Fibroblast of pulmonary artery (primary cell): ENCODE measurements around the gene ETFA.

Experiments
- DNase-seq: peaks from one replicate; pipeline ENCODE4 v3.0.0-alpha.2; 2010; ENCODE audit warnings: low read depth
- H3K4me3 ChIP-seq: replicated peaks from 2 replicates; pipeline ENCODE4 v1.5.1; 2011; ENCODE audit warnings: low read depth, mild to moderate bottlenecking, control low read depth, low read length, moderate library complexity
- CTCF ChIP-seq: IDR thresholded peaks from 2 replicates; pipeline ENCODE4 v1.5.1; 2011; ENCODE audit warnings: mild to moderate bottlenecking, control low read depth, low read length, inconsistent platforms; ENCODE audit errors: missing control alignments

Gene ETFA

DNA sequence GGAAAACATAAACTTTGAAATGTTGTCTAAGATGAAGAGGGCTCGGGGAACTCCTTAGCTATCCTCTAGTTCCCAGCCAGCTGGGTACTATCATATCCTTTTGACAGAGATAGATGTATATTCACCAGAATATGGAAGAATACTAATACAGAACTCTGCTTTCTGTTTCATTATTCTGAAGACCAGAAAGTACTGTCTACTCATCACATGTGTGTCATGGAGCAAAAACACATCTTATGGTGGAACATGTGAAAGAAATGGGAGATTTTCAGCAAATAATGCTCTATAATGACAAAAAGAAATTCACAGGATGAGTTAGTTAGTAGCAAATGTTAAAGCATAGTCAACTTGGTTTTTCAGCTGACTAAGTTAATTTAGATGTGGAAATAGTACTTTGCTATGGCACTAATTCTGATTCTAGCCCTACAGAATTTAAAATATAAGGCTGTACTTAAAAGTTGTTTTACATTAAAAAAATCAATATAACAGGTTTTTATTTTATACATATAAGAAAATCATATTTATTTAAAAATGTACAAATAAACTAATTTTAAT, 41.8 kb upstream of the ETFA start:
- TF ChIP-seq CTCF = no peak
- no peak for DNase-seq
- no peak overlapping the region for H3K4me3 ChIP-seq

- no peak overlapping the region for H3K4me3 ChIP-seq
- DNase-seq = peak; percentile 36
- no peak for TF ChIP-seq CTCF
These were observed 38.2 kb upstream of the ETFA start for GRCh38 chr15:76349301-76350070.

DNA sequence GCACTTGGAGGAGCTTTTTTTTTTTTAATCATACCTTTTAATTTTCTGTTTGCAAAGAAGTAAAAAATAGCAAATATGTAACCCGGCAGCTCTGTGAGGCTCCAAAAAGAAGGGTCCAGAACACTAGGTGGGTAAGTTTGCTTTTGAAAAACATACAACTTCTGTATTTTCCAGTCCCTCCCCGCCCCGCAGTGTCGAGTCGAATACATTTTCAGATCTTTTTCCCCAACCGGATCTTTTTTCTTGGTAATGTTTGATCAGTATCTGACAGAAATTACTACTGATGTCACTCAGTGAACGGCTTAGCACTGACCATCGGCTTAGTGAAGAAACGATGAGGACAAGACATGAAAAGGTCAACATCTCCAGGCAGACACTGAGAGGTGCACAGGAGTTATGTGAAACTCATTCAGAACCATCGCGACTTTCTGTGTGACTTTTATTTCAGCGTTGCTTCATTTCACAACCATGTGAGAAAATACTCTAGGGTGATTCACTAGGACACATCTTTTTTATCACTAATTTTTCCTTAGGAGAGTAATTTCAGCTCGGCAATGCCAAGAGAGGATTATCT, 36.3 kb upstream of the ETFA start:
- no peak overlapping the region for H3K4me3 ChIP-seq
- no peak for TF ChIP-seq CTCF
- DNase-seq = no peak

GRCh38 chr15:76346669-76347481, 35.6 kb upstream of the ETFA start:
- no peak for TF ChIP-seq CTCF
- peak overlapping the region; percentile 31 for H3K4me3 ChIP-seq
- peak; percentile 34 for DNase-seq

GRCh38 chr15:76345880-76346668, 34.8 kb upstream of the ETFA start:
- no peak for TF ChIP-seq CTCF
- H3K4me3 ChIP-seq = peak overlapping the region; percentile 31
- DNase-seq = no peak

DNA sequence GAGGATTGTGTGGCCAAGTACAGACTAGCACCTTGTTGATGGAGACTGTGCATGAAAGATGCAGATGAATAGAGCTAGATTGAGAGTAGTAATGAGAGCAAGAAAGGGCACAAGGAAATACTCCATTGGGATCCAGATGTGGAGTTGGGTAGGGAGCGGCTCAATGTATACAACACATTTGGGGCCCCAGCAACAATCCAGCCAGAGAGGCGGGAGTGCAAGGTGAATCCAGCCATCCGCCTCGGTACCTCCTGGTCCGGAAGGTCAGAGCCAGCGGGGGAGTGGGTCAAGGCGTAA, 34.3 kb upstream of the ETFA start:
- no peak overlapping the region for H3K4me3 ChIP-seq
- TF ChIP-seq CTCF = no peak
- DNase-seq = no peak
